Fibroblast of the aortic adventitia (primary cell): ENCODE measurements around the gene ACAP3. TPM values are rescaled to one million over a fixed set of nuclear protein-coding genes. Genes with fewer than 3 reads are reported as not detected.

ENCODE experiments used
- DNase-seq: peaks from one replicate; pipeline ENCODE4 v3.0.0-alpha.2; 2010; ENCODE audit warnings: low read depth
- H3K4me3 ChIP-seq: 2 replicates; pipeline ENCODE4 v1.5.1; 2011; ENCODE audit warnings: low read depth, mild to moderate bottlenecking, control low read depth, low read length, moderate library complexity
- total RNA-seq: library from RNA; depleted of rRNA; stranded (reverse); fragments of >200 nt; gene quantifications from 2 replicates; pipeline ENCODE4 v1.2.3, GENCODE V29; 2012; ENCODE audit warnings: low replicate concordance
- TF ChIP-seq, protein P1 (sequence below): IDR thresholded peaks from 2 replicates; pipeline ENCODE4 v1.5.1; 2011; ENCODE audit warnings: mild to moderate bottlenecking, low read length, control low read depth, inconsistent platforms; ENCODE audit not compliant: insufficient read depth

The ACAP3 gene
- total RNA-seq, 1 donor, result 43.2 TPM

GRCh38 chr1:1283821-1284220 is 23.9 kb downstream of the ACAP3 start:
- DNase-seq, result no peak
- H3K4me3 ChIP-seq, result no peak overlapping the region
- TF ChIP-seq, protein P1, sequence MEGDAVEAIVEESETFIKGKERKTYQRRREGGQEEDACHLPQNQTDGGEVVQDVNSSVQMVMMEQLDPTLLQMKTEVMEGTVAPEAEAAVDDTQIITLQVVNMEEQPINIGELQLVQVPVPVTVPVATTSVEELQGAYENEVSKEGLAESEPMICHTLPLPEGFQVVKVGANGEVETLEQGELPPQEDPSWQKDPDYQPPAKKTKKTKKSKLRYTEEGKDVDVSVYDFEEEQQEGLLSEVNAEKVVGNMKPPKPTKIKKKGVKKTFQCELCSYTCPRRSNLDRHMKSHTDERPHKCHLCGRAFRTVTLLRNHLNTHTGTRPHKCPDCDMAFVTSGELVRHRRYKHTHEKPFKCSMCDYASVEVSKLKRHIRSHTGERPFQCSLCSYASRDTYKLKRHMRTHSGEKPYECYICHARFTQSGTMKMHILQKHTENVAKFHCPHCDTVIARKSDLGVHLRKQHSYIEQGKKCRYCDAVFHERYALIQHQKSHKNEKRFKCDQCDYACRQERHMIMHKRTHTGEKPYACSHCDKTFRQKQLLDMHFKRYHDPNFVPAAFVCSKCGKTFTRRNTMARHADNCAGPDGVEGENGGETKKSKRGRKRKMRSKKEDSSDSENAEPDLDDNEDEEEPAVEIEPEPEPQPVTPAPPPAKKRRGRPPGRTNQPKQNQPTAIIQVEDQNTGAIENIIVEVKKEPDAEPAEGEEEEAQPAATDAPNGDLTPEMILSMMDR, result no peak

GRCh38 chr1:1282998-1283397 is 24.7 kb downstream of the ACAP3 start:
- no peak overlapping the region for H3K4me3 ChIP-seq
- TF ChIP-seq, protein P1, result no peak
- no peak for DNase-seq

DNA sequence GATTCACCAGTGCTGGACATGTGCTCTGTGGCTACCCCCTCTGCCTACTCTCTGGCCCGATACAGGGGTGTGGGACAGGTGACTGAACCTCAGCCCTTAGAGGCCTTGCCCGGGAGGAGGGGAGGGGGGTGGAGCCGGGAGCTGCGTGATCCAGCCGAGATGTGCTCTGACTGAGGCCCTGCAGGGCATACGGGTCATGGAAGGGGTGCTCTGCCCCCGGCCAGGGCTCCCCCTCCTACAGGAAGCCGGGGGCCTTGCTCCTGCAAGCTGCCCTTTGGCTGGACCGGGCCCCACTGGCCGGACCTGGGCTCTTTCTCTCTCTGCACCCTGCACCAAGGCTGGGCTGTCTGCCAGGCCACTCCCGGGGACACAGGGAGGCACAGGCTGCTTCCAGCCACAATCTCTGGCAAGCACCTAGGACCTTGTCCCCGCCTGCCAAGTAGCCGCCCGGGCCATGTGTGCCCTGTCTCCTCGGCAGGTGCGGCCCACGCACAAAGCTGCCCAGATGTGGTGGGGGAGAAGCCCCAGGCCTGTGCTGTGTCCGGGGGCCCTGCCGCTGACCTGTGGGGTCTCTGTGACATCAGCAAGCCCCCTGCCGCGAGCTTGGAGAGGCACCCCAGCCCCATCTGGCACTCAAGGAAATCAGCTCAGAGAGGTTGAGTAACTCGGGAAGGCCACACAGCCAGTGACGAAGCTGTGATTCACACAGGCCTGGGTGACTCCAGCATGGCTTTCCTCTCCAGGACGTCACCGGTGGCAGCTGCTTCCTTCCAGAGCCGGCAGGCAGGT is 26.0 kb downstream of the ACAP3 start:
- no peak overlapping the region for H3K4me3 ChIP-seq
- peak; percentile 41 for DNase-seq
- TF ChIP-seq, protein P1, result no peak

DNA sequence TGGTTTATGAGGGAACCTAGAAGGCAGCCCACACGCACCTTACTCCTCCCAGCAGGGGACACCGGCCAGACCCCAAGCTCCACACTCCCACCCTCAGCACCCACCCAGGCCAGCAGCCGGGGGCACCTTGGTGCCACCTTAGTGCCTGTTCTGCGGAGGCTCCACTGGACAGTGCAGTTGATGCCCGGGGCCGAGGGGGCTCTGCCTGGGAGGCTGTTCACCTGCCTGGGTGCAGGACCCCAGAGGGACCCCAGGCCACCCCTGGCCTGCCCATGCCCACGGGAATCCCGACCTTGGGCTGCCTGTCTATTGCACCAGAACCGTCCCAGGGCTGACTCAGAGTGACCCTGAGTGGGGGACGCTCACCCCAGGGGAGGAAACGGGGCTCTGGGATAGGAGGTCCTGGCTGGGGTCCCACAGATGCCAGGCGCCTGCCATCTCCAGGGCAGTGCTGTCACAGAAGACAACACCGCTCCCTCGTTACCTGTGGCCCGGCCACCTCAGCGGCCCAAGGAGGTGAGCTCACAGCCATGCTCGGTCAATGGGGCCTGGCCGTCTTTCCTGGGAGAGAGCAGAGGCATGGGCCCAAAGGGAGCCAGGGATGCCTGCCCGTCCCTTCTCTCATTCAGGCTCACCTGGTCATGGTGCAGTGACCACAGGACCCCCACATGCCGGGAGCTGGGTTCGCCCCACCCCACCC is 26.8 kb downstream of the ACAP3 start:
- DNase-seq, result no peak
- no peak overlapping the region for H3K4me3 ChIP-seq
- TF ChIP-seq, protein P1, result no peak

DNA sequence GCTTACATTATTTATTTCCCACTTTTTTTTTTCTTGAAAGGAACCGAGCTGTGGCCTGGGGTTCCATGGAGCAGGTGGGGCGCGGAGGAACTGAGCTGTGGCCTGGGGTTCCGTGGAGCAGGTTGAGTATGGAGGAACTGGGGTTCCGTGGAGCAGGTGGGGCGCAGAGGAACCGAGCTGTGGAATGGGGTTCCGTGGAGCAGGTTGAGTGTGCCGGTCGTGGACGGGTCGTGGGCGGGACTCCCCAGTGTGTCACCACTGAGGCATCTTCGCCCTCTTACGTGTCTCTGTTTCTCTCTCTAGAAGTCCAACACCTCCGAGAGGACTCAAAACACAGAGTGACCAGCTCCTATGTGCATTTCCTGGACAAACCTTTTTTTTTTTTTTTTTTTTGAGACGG is 28.7 kb downstream of the ACAP3 start:
- no peak overlapping the region for H3K4me3 ChIP-seq
- TF ChIP-seq, protein P1, result no peak
- DNase-seq, result no peak

GRCh38 chr1:1278620-1279019 is 29.1 kb downstream of the ACAP3 start:
- H3K4me3 ChIP-seq, result no peak overlapping the region
- no peak for DNase-seq
- TF ChIP-seq, protein P1, result no peak
